Ishikawa (cell line): ENCODE results near the gene MICAL3.

Experiments
- CEBPB ChIP-seq: IDR thresholded peaks from 2 replicates; pipeline ENCODE4 v1.6.1; 2012
- CREB1 ChIP-seq: IDR thresholded peaks from 2 replicates; pipeline ENCODE4 v1.6.1; 2012; ENCODE audit warnings: low read depth
- EGR1 ChIP-seq: IDR thresholded peaks from 2 replicates; pipeline ENCODE4 v1.6.1; 2012
- EP300 ChIP-seq: IDR thresholded peaks from 2 replicates; pipeline ENCODE4 v1.6.1; 2012; ENCODE audit warnings: borderline replicate concordance
- FOXM1 ChIP-seq: IDR thresholded peaks from 2 replicates; pipeline ENCODE4 v1.6.1; 2012; ENCODE audit warnings: low read depth, borderline replicate concordance
- MAX ChIP-seq: IDR thresholded peaks from 2 replicates; pipeline ENCODE4 v1.6.1; 2012
- NFIC ChIP-seq: IDR thresholded peaks from 2 replicates; pipeline ENCODE4 v1.6.1; 2012
- RAD21 ChIP-seq: IDR thresholded peaks from 2 replicates; pipeline ENCODE4 v1.6.1; 2012; ENCODE audit warnings: low read depth
- REST ChIP-seq: IDR thresholded peaks from 2 replicates; pipeline ENCODE4 v1.6.1; 2012; ENCODE audit warnings: low read depth, mild to moderate bottlenecking
- TAF1 ChIP-seq: IDR thresholded peaks from 2 replicates; pipeline ENCODE4 v1.6.1; 2012; ENCODE audit warnings: low read depth, mild to moderate bottlenecking
- TCF12 ChIP-seq: IDR thresholded peaks from 2 replicates; pipeline ENCODE4 v1.6.1; 2012; ENCODE audit warnings: low read depth
- TEAD4 ChIP-seq: IDR thresholded peaks from 2 replicates; pipeline ENCODE4 v1.6.1; 2012
- YY1 ChIP-seq: IDR thresholded peaks from 2 replicates; pipeline ENCODE4 v1.6.1; 2012; ENCODE audit warnings: low read depth
- ZBTB7A ChIP-seq: IDR thresholded peaks from 2 replicates; pipeline ENCODE4 v1.6.1; 2012; ENCODE audit warnings: low read depth
- TF ChIP-seq, protein P1 (sequence below): IDR thresholded peaks from 2 replicates; pipeline ENCODE4 v1.6.1; 2012

MICAL3 gene

DNA sequence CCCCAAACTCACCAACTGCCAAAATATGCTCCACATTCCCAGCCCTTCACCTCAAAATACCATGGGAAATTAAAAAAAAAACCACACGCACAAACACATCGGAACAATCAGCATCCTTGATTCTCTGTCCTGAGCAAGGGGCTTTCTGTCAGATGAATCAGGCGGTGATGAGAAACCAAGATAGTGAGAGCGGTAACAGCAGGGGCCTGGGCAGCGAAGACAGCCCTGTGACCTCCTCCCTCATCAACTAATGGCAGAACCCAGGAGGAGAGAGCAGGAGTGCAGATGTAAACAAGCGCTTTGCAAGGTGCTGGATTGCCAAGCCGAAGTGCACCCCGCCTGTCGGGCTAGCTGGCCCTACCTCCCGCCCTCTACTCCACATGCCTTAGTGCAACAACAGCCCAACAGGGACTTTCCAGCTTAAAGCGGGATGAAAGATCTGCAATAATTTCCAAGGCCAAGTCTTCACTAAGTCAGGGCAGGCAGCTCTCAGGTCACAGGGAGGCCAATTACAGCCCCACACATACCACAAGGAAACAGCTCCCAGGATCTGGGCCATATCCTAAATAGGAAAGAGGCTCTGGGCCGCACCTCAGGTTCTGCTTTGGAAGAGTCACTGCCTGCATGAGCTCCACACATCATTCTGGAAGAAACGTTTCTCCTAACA lies 177.9 kb downstream of the MICAL3 start:
- TF ChIP-seq MAX (no peak), RAD21 (no peak), CEBPB (no peak), TAF1 (no peak), REST (no peak), EGR1 (no peak), NFIC (no peak), FOXM1 (no peak), ZBTB7A (no peak), EP300 (no peak), TCF12 (no peak), YY1 (no peak)
- TF ChIP-seq, protein P1, sequence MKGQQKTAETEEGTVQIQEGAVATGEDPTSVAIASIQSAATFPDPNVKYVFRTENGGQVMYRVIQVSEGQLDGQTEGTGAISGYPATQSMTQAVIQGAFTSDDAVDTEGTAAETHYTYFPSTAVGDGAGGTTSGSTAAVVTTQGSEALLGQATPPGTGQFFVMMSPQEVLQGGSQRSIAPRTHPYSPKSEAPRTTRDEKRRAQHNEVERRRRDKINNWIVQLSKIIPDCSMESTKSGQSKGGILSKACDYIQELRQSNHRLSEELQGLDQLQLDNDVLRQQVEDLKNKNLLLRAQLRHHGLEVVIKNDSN = no peak

DNA sequence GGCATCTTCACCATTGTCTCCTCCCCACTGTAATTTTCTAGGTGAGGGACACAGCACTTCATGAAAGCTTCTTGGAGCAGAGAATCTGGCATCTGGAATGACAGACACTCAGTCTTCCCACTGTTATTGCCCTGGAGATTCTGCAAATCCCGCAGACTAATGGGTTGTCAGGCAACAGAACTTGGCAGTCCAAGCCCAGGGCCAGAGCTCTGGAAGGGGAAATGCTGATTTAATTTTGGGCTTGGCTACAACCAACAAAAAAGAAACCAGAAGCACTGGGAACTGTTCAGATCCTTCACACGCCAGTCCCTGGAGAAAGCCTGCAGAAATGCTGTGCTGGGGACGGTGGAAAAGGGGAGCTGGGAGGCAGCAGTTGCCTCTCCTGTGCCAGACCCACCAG lies 178.6 kb downstream of the MICAL3 start:
- no peak for TF ChIP-seq RAD21
- TF ChIP-seq EP300 = no peak
- no peak for TF ChIP-seq CREB1
- no peak for TF ChIP-seq FOXM1
- TF ChIP-seq TAF1 = no peak
- TF ChIP-seq MAX = no peak
- no peak for TF ChIP-seq EGR1
- TF ChIP-seq, protein P1 = no peak
- TF ChIP-seq NFIC = no peak
- TF ChIP-seq CEBPB = no peak

GRCh38 chr22:17845327-17845726 lies 179.0 kb downstream of the MICAL3 start:
- TF ChIP-seq CEBPB (no peak), TEAD4 (no peak), REST (no peak), RAD21 (no peak), NFIC (no peak), YY1 (no peak)

GRCh38 chr22:17844150-17844549 lies 180.2 kb downstream of the MICAL3 start:
- TF ChIP-seq NFIC (no peak), FOXM1 (no peak), EGR1 (no peak), EP300 (no peak), TEAD4 (no peak), REST (no peak)

- TF ChIP-seq TEAD4 = no peak
- no peak for TF ChIP-seq CEBPB
- TF ChIP-seq TAF1 = no peak
- TF ChIP-seq EP300 = no peak
- no peak for TF ChIP-seq EGR1
These were observed 182.0 kb downstream of the MICAL3 start for GRCh38 chr22:17842386-17842785.
